K562 (cell line): ENCODE results near the gene COL4A4. TPM values are rescaled to one million over a fixed set of nuclear protein-coding genes. Genes with fewer than 3 reads are reported as not detected.

Experiments used
- ATAC-seq: fragments of 200-7000 bp; cut with Tn5 transposase; 3 replicates; pipeline ENCODE4 v1.9.1; 2020; ENCODE audit warnings: moderate library complexity
- BruUV-seq: library from RNA; stranded (reverse); fragments of 400-500 nt; replicated peaks from 2 replicates; lab custom pipeline; 2021; lab: Mats Ljungman, UMichigan
- CTCF ChIA-PET: fragments of 300-600 bp; formaldehyde crosslinking; extraction: SDS; loops from one replicate; lab custom pipeline; 2021; ENCODE audit warnings: low intra/inter-chr PET ratio; lab: Yijun Ruan, JAX
- POLR2A ChIA-PET: fragments of 300-600, 350-650 bp; sonication (Branson Sonifier 250); formaldehyde crosslinking; extraction: SDS; loops from one replicate; lab custom pipeline; 2021; ENCODE audit warnings: antibody characterized with exemption, inconsistent platforms; lab: Yijun Ruan, JAX
- DNase-seq, 4 experiments: peaks; one replicate each; pipeline versions ENCODE4 v3.0.0 to v3.0.0-alpha.2; 2011 to 2018; ENCODE audit warnings: low spot score in 3 of 4, mixed read lengths in 3 of 4; ENCODE audit errors: extremely low read depth in 1 of 4
- FAIRE-seq: peaks from 2 replicates; lab custom pipeline; 2011; peaks lifted over from hg19 to GRCh38; lab: Jason Lieb, UNC
- H2AFZ ChIP-seq: 2 replicates; pipeline ENCODE4 v1.6.0; 2011; ENCODE audit warnings: low read depth, low read length, control low read depth, inconsistent platforms
- H3K27ac ChIP-seq: fragments of 200-600 bp; 3 replicates; pipeline ENCODE4 v1.8.0; 2011; ENCODE audit warnings: low read depth, mild to moderate bottlenecking, control low read depth, inconsistent platforms, low read length, moderate library complexity, mixed read lengths; ENCODE audit errors: extremely low read depth
- H3K27me3 ChIP-seq, 2 experiments: fragments of 300-600 bp in 1 of 2; 2 replicates in 1 of 2; 3 replicates in 1 of 2; pipeline versions ENCODE4 v1.6.0 to v1.8.0; 2011; ENCODE audit warnings: inconsistent platforms in 2 of 2, low read length in 2 of 2, mild to moderate bottlenecking in 1 of 2, mixed read lengths in 1 of 2, moderate library complexity in 1 of 2; ENCODE audit not compliant: control insufficient read depth in 2 of 2, insufficient read depth in 2 of 2
- H3K36me3 ChIP-seq: fragments of 300-600 bp; 3 replicates; pipeline ENCODE4 v1.8.0; 2011; ENCODE audit warnings: mild to moderate bottlenecking, low read length, inconsistent platforms; ENCODE audit not compliant: control insufficient read depth, insufficient read depth
- H3K4me1 ChIP-seq, 2 experiments: fragments of 200-600 bp in 1 of 2; replicated peaks in 1 of 2; 2 replicates in 1 of 2; 3 replicates in 1 of 2; pipeline versions ENCODE4 v1.5.1 to v1.8.0; 2011; ENCODE audit warnings: inconsistent platforms in 2 of 2, low read length in 2 of 2, mild to moderate bottlenecking in 1 of 2, mixed read lengths in 1 of 2, moderate library complexity in 1 of 2; ENCODE audit not compliant: control insufficient read depth in 2 of 2, insufficient read depth in 2 of 2
- H3K4me2 ChIP-seq: 2 replicates; pipeline ENCODE4 v1.6.1; 2011; ENCODE audit warnings: low read length, control low read depth, inconsistent platforms, mixed read lengths; ENCODE audit not compliant: insufficient read depth
- H3K4me3 ChIP-seq: fragments of 200-600 bp; sonication (generic), shearing (Covaris generic); 2 replicates; pipeline ENCODE4 v1.5.1; 2016; ENCODE audit warnings: control low read depth, inconsistent platforms
- H3K79me2 ChIP-seq: fragments of 200-600 bp; 3 replicates; pipeline ENCODE4 v1.8.0; 2011; ENCODE audit warnings: low read length, inconsistent platforms; ENCODE audit not compliant: control insufficient read depth, insufficient read depth
- H3K9ac ChIP-seq, 2 experiments: 2 replicates each; pipeline versions ENCODE4 v1.6.0 to v1.6.1; 2011; ENCODE audit warnings: low read depth in 2 of 2, low read length in 2 of 2, control low read depth in 1 of 2, inconsistent platforms in 1 of 2, mild to moderate bottlenecking in 1 of 2, mixed read lengths in 1 of 2; ENCODE audit not compliant: insufficient read depth in 1 of 2
- H3K9me1 ChIP-seq: one replicate; pipeline ENCODE4 v1.6.0; 2011; ENCODE audit warnings: inconsistent platforms, mild to moderate bottlenecking, low read length, moderate library complexity; ENCODE audit not compliant: control insufficient read depth, insufficient read depth
- H3K9me3 ChIP-seq: replicated peaks from 2 replicates; pipeline ENCODE4 v1.5.1; 2011; ENCODE audit warnings: low read depth, low read length, inconsistent platforms; ENCODE audit not compliant: control insufficient read depth, insufficient read depth
- H4K20me1 ChIP-seq: replicated peaks from 2 replicates; pipeline ENCODE4 v1.6.1; 2011; ENCODE audit warnings: low read length, inconsistent platforms, mixed read lengths; ENCODE audit not compliant: control insufficient read depth, insufficient read depth
- RNF219 ChIP-seq: fragments of 250-450 bp; sonication (Bioruptor Pico); IDR thresholded peaks from 2 replicates; pipeline ENCODE4 v1.5.0; 2022; ENCODE audit warnings: mild to moderate bottlenecking
- ZBTB7A ChIP-seq: IDR thresholded peaks from 2 replicates; pipeline ENCODE4 v1.6.1; 2011; ENCODE audit warnings: low read depth, mild to moderate bottlenecking, low read length, moderate library complexity, borderline replicate concordance; ENCODE audit not compliant: control insufficient read depth
- WGBS: fragments of 100-300 bp; shearing (Covaris generic); methylation state at CpG from one replicate; pipeline ENCODE4 v1.1.6; 2016; ENCODE audit warnings: low coverage, mixed read lengths; ENCODE audit not compliant: insufficient coverage; ENCODE audit errors: missing lambda C conversion rate; 5-methylcytosine and 5-hydroxymethylcytosine counted together
- in situ Hi-C: fragments of 300-500 bp; cut with MboI; formaldehyde crosslinking; loops from 4 replicates; pipeline ENCODE4 v1.15.0; 2018; ENCODE audit warnings: inconsistent platforms, mixed read lengths
- intact Hi-C: fragments of 100-400 bp; cut with micrococcal nuclease; formaldehyde crosslinking; loops from 2 replicates; pipeline ENCODE4 v1.14.2; 2022
- polyA plus RNA-seq, 8 experiments: library from polyadenylated mRNA; depleted of rRNA in 4 of 8; stranded (reverse) in 5 of 8; unstranded in 3 of 8; fragments of >200 nt; fragmentation: Nextera tagmentation in 2 of 8; fragmentation: Illumina TruSeq in 1 of 8; extraction: Ambion mirVana in 2 of 8; extraction: Trizol in 1 of 8; gene quantifications; 2 replicates each; pipeline versions ENCODE4 v1.2.1 to v1.2.3, GENCODE V29; 2011 to 2014; ENCODE audit warnings: inconsistent platforms in 1 of 8, missing spikeins in 1 of 8
- total RNA-seq, 7 experiments: library from RNA; depleted of rRNA in 6 of 7; stranded (reverse); fragments of >200 nt in 6 of 7; fragmentation: Illumina TruSeq in 2 of 7; extraction: Trizol in 2 of 7; gene quantifications; 2 replicates each; pipeline versions ENCODE4 v1.2.1 to v1.2.3, GENCODE V29; 2011 to 2021; ENCODE audit warnings: low replicate concordance in 1 of 7
- TF ChIP-seq, protein P1 (sequence below): fragments of 250-450 bp; sonication (Bioruptor Pico); IDR thresholded peaks from 2 replicates; pipeline ENCODE4 v1.8.0; 2021; ENCODE audit warnings: mild to moderate bottlenecking, moderate library complexity

Gene COL4A4
- total and polyA plus RNA-seq, 9 of the 15 experiments (the other 6 are each of a cell fraction or from before 2014, with no cell fraction given): under 0.01 to 0.01 TPM; not detected in 7

DNA sequence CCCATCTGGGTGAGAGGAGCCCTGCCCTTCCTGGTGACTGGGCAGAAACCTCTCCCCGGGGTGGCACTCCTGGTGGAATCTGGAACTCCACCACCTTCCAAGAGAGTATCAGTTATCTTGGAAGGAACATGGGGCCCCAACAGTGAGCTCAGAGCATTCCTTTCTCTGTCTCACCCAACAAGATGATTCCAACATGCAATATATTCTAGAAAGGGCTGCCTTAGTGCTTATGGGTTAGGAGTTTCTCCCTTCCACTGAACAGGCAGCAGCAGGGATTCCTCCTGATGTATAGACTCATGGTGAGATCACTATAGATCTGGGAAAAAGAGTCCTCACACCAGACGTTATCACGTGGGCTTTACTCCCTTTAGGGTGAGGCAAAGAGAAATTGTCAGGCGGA lies 147.1 kb downstream of the COL4A4 start:
- Histone ChIP-seq H3K4me2 (no peak overlapping the region), H3K79me2 (no peaks in the 10 kb centered on the region), H3K9me3 (no peaks in the 10 kb centered on the region), H3K4me3 (no peak overlapping the region), H2AFZ (no peak overlapping the region), H3K27ac (no peak overlapping the region), H3K9me1 (no peaks in the 10 kb centered on the region), H3K36me3 (no peaks in the 10 kb centered on the region), H3K4me1 (no peaks in the 10 kb centered on the region), H4K20me1 (no peaks in the 10 kb centered on the region), H3K27me3 (no peaks in the 10 kb centered on the region; a peak in 2 of 5 replicates), H3K9ac (no peak overlapping the region)
- TF ChIP-seq, protein P1, sequence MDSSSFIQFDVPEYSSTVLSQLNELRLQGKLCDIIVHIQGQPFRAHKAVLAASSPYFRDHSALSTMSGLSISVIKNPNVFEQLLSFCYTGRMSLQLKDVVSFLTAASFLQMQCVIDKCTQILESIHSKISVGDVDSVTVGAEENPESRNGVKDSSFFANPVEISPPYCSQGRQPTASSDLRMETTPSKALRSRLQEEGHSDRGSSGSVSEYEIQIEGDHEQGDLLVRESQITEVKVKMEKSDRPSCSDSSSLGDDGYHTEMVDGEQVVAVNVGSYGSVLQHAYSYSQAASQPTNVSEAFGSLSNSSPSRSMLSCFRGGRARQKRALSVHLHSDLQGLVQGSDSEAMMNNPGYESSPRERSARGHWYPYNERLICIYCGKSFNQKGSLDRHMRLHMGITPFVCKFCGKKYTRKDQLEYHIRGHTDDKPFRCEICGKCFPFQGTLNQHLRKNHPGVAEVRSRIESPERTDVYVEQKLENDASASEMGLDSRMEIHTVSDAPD (CRISPR knock-in tag): no peak
- TF ChIP-seq ZBTB7A: no peak
- no peak for ATAC-seq
- in situ Hi-C loops (no loop called here), intact Hi-C loops (no loop called here)
- ChIA-PET CTCF (no interaction called here), POLR2A (no interaction called here)
- 0% methylated on average over 4 of the region's 4 CpGs for WGBS
- no peak for FAIRE-seq
- DNase-seq: no peak
- no TSS peak for BruUV-seq

- intact Hi-C loops: no loop called here
- H4K20me1 ChIP-seq: no peaks in the 10 kb centered on the region
- H3K79me2 ChIP-seq: no peaks in the 10 kb centered on the region
- ATAC-seq (no peak), DNase-seq (no peak), FAIRE-seq (no peak)
- in situ Hi-C loops: no loop called here
- POLR2A ChIA-PET: no interaction called here
- TF ChIP-seq RNF219 (CRISPR knock-in tag): no peak
- no peaks in the 10 kb centered on the region for H3K9me3 ChIP-seq
- BruUV-seq: no TSS peak
- no peak overlapping the region for H3K4me3 ChIP-seq
- no peak overlapping the region for H3K4me2 ChIP-seq
- WGBS: 3% methylated on average over 8 of the region's 8 CpGs
- H3K36me3 ChIP-seq: no peaks in the 10 kb centered on the region
- peaks cover 0 to 4% of the 10 kb centered on the region in 2 experiments; a peak in 2 of 5 replicates for H3K27me3 ChIP-seq
- H3K9me1 ChIP-seq: no peaks in the 10 kb centered on the region
- H2AFZ ChIP-seq: no peak overlapping the region
- H3K4me1 ChIP-seq: no peaks in the 10 kb centered on the region
- CTCF ChIA-PET: no interaction called here
- H3K9ac ChIP-seq: no peak overlapping the region
- H3K27ac ChIP-seq: no peak overlapping the region
Measured at GRCh38 chr2:227013881-227014280, 150.1 kb downstream of the COL4A4 start.
